HCT116 (cell line): Measurements from ENCODE around the gene WASF2.

Experiments
- EZH2 ChIP-seq: fragments of 200-600 bp; sonication (generic); IDR thresholded peaks from 2 replicates; pipeline ENCODE4 v1.6.1; 2017; ENCODE audit warnings: antibody characterized with exemption, mixed run types
- EZH2phosphoT487 ChIP-seq: fragments of 200-600 bp; IDR thresholded peaks from 2 replicates; pipeline ENCODE4 v1.6.1; 2018; ENCODE audit warnings: antibody characterized with exemption, borderline replicate concordance
- FOSL1 ChIP-seq: IDR thresholded peaks from 2 replicates; pipeline ENCODE4 v1.6.1; 2012; ENCODE audit warnings: low read depth
- POLR2A ChIP-seq: IDR thresholded peaks from 2 replicates; pipeline ENCODE4 v1.7.0; 2011; ENCODE audit warnings: borderline replicate concordance; ENCODE audit not compliant: insufficient read depth, insufficient read length; ENCODE audit errors: extremely low read depth
- POLR2AphosphoS5 ChIP-seq: IDR thresholded peaks from 2 replicates; pipeline ENCODE4 v1.6.1; 2011; ENCODE audit warnings: mild to moderate bottlenecking, low read depth, low read length, moderate library complexity
- TF ChIP-seq, protein P1 (sequence below): IDR thresholded peaks from 2 replicates; pipeline ENCODE4 v1.6.1; 2011; ENCODE audit warnings: mild to moderate bottlenecking, low read length, moderate library complexity; ENCODE audit not compliant: insufficient replicate concordance; ENCODE audit errors: extremely low read depth
- TF ChIP-seq, protein P2 (sequence below), 3 experiments: fragments of 200-600 bp in 1 of 3; sonication (generic) in 1 of 3; IDR thresholded peaks in 2 of 3; conservative IDR thresholded peaks in 1 of 3; 2 replicates each; pipeline ENCODE4 v1.5.1; 2012 to 2017; ENCODE audit warnings: low read depth in 2 of 3, low read length in 2 of 3, antibody characterized with exemption in 1 of 3, borderline replicate concordance in 1 of 3, control low read depth in 1 of 3, mild to moderate bottlenecking in 1 of 3, mixed read lengths in 1 of 3, mixed run types in 1 of 3, moderate library complexity in 1 of 3; ENCODE audit not compliant: insufficient read depth in 1 of 3

DNA sequence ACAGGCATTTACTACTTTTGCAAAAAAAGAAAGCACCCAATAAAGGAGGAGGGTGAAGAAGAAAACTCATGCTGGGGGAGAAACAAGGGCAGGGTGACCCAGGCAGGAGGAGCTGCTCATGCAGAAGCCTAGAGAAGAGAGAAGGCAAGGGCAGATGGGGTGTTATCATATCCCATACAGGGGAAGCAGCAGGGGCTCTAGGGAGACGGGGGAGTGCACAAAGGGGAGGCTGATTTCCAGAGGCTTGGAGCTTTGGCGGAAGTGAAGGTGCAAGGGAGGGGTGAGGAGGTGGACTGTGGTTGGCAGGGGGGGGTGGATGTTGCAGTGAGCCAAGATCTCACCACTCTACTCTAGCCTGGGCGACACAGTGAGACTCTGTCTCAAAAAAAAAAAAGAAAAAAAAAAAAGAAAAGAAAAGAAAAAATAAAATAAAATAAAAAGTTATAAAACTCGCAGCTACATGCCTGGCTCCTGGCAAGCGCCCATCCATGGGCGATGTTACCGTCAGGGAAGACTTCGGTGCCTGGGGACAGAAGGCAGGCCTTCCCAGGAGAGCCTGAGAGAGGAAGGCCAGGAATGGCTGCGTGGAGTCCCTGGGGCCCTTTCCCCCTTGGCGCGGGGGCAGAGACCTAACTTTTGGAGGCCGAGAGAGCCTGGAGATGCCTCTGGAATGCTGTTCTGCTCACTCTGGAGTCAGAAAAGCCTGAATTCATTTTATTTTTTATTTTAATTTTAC is 112.0 kb downstream of the WASF2 start:
- TF ChIP-seq EZH2 (no peak), POLR2A (no peak), POLR2AphosphoS5 (no peak), FOSL1 (no peak), EZH2phosphoT487 (no peak)
- TF ChIP-seq, protein P1, sequence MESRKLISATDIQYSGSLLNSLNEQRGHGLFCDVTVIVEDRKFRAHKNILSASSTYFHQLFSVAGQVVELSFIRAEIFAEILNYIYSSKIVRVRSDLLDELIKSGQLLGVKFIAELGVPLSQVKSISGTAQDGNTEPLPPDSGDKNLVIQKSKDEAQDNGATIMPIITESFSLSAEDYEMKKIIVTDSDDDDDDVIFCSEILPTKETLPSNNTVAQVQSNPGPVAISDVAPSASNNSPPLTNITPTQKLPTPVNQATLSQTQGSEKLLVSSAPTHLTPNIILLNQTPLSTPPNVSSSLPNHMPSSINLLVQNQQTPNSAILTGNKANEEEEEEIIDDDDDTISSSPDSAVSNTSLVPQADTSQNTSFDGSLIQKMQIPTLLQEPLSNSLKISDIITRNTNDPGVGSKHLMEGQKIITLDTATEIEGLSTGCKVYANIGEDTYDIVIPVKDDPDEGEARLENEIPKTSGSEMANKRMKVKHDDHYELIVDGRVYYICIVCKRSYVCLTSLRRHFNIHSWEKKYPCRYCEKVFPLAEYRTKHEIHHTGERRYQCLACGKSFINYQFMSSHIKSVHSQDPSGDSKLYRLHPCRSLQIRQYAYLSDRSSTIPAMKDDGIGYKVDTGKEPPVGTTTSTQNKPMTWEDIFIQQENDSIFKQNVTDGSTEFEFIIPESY: no peak
- TF ChIP-seq, protein P2, sequence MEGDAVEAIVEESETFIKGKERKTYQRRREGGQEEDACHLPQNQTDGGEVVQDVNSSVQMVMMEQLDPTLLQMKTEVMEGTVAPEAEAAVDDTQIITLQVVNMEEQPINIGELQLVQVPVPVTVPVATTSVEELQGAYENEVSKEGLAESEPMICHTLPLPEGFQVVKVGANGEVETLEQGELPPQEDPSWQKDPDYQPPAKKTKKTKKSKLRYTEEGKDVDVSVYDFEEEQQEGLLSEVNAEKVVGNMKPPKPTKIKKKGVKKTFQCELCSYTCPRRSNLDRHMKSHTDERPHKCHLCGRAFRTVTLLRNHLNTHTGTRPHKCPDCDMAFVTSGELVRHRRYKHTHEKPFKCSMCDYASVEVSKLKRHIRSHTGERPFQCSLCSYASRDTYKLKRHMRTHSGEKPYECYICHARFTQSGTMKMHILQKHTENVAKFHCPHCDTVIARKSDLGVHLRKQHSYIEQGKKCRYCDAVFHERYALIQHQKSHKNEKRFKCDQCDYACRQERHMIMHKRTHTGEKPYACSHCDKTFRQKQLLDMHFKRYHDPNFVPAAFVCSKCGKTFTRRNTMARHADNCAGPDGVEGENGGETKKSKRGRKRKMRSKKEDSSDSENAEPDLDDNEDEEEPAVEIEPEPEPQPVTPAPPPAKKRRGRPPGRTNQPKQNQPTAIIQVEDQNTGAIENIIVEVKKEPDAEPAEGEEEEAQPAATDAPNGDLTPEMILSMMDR (IDR thresholded peaks at IDR 0.05 in 2 of 3, conservative IDR thresholded peaks at IDR 0.05 in 1 of 3; ENCODE audit: borderline replicate concordance in 1 of 3, insufficient read depth in 1 of 3, low read depth in 2 of 3, low read length in 2 of 3): no peak
